ENCODE data around the gene METTL23. TPM values are rescaled to one million over a fixed set of nuclear protein-coding genes. Genes with fewer than 3 reads are reported as not detected.
"Not testable (repeated sequence)": the region's sequence is repeated elsewhere in the genome, so short reads cannot be mapped to it uniquely, and the experiment has no call there.

Gene METTL23
- total RNA-seq, 2 experiments from 2014 or later: 30.7 to 30.9 TPM

DNA sequence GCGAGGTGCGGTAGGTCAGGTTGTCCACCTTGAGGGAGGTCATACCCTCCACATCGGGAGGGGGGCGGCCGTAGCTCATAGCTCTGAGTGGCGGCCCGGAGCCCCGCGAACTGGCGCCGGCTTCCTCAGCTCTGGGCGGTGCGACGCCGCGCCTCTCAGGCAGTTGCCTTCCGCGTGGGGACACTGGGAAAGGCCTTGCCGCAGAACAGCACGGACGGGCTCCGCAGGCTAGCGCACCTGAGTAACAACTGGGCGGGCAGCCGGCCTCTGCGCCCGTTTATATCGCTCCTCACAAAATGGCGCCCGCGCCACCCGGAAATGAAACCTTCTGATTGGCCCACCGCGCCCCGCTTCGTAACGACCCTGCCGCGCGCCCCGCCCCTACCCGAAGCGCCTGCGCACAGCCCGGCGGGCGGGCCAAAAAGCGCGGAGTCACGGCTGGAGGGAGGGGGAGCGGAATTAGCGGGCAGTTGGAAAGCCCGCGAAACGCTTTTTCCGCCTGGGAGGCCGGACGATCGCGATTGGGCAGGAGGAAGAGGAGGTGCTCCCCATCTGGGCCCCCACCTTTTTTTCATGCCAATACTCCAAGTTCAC is 10.5 kb downstream of the METTL23 start, which contains the start of gene SRSF2:
Gene SRSF2 (minus strand): TSS at position 250 of the 594 bp plus-strand sequence. CDS start 171 bp downstream, at position 79.
- intact Hi-C loops (cut with micrococcal nuclease): no loop called here
- peak; percentile 81 for ATAC-seq
- H3K27ac Mint-ChIP-seq: peak within 1 kb of the TSS; percentile 99
- peak within 1 kb of the TSS; percentile 86 for H3K4me3 Mint-ChIP-seq
- H3K27me3 Mint-ChIP-seq: no peaks in the 10 kb centered on the region
- ChIA-PET CTCF (interaction anchor here (3.1 to 5.9 kb wide), 2 partner anchors 22 to 23 kb away, joined by 13 to 31 read pairs; no protein-coding TSS in a partner anchor), POLR2A (interaction anchor here (0.8 to 8.8 kb wide), 13 partner anchors 10 to 212 kb away, joined by 3 to 184 read pairs (median 6); partner anchors contain the start of genes JMJD6, METTL23 and MXRA7)
- peak; percentile 98 for DNase-seq
- peaks cover 34% of the 10 kb centered on the region for H3K4me1 Mint-ChIP-seq (ENCODE audit: low read depth)
- no peaks in the 10 kb centered on the region for H3K9me3 Mint-ChIP-seq
- TF ChIP-seq, protein P1, sequence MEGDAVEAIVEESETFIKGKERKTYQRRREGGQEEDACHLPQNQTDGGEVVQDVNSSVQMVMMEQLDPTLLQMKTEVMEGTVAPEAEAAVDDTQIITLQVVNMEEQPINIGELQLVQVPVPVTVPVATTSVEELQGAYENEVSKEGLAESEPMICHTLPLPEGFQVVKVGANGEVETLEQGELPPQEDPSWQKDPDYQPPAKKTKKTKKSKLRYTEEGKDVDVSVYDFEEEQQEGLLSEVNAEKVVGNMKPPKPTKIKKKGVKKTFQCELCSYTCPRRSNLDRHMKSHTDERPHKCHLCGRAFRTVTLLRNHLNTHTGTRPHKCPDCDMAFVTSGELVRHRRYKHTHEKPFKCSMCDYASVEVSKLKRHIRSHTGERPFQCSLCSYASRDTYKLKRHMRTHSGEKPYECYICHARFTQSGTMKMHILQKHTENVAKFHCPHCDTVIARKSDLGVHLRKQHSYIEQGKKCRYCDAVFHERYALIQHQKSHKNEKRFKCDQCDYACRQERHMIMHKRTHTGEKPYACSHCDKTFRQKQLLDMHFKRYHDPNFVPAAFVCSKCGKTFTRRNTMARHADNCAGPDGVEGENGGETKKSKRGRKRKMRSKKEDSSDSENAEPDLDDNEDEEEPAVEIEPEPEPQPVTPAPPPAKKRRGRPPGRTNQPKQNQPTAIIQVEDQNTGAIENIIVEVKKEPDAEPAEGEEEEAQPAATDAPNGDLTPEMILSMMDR (IDR thresholded peaks at IDR 0.05): no peak
- peaks cover 49% of the 10 kb centered on the region for H3K36me3 Mint-ChIP-seq (ENCODE audit: low read depth)

DNA sequence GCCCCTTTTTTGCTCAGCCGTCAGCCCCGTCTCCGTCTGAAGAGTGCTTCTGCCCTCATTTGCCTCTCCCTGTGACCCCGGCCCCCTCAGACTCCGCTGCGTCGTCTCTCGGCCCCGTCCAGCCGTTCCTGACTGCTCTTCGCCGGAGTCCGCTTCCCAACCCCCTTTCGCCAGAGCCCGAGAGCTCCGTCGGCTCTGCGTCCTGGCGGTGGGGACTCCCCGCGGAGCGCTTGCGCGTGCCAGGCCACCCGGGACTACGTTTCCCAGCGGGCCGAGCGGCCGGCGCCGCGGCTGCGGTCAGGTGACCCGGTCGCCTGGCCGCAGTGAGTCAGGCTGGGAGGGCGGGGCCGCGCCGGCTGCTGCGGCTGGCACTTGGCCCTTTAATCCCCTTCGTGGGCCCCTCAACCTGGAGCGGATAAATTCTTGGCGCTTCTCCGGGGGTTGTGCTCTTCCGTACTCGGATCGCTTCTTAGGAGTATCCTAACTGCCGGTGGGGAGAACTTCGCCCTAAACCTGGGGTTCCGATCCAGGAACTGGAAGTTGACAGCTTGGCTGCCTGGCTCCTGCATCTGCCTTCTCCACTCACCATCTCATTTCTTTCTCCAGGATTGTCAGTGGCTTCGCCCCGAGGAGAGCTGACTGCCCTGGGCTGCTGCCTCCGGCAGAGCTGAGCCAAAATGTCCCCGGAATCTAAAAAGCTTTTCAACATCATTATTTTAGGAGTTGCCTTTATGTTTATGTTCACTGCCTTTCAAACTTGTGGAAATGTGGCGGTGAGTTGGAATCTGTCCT is 11.2 kb downstream of the METTL23 start, which contains the start of gene MFSD11:
Gene MFSD11 (plus strand): TSS at position 444 of the 792 bp plus-strand sequence. CDS start 234 bp downstream, at position 678.
- Mint-ChIP-seq H3K36me3 (ENCODE audit: low read depth) (peaks cover 48% of the 10 kb centered on the region), H3K27ac (peak within 1 kb of the TSS; percentile 99), H3K4me3 (peak within 1 kb of the TSS; percentile 86), H3K27me3 (no peaks in the 10 kb centered on the region), H3K9me3 (no peaks in the 10 kb centered on the region), H3K4me1 (ENCODE audit: low read depth) (peaks cover 33% of the 10 kb centered on the region)
- intact Hi-C loops (cut with micrococcal nuclease): no loop called here
- peak; percentile 93 for DNase-seq
- TF ChIP-seq, protein P1 (IDR thresholded peaks at IDR 0.05): no peak
- POLR2A ChIA-PET: interaction anchor here (0.5 to 8.8 kb wide), 12 partner anchors 8 to 470 kb away, joined by 3 to 184 read pairs (median 5); partner anchors contain the start of genes JMJD6, METTL23 and MXRA7
- CTCF ChIA-PET: interaction anchor here (3.1 kb wide), 1 partner anchor 23 kb away, joined by 13 read pairs; no protein-coding TSS in a partner anchor
- ATAC-seq: peak; percentile 60

DNA sequence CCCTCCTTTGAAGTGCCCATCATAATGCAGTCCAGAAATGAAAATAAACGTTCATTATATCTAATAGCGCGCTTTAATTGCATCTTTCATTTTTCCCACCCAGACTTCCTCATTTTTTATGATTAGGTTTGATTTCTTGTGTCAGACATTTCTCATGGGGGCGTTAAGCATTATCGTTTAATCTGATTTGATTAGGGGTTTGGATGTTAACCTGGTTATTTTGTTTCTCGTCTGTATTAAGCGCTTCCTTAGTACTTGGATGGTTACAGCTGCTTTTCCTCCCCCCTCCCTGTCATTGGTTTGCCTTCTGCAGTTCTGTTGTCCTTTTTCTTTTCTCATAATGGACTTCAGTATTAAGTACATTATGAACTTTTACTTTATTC is 11.8 kb downstream of the METTL23 start:
- DNase-seq: no peak
- H3K9me3 Mint-ChIP-seq: no peaks in the 10 kb centered on the region
- H3K36me3 Mint-ChIP-seq (ENCODE audit: low read depth): peaks cover 42% of the 10 kb centered on the region
- intact Hi-C loops (cut with micrococcal nuclease): no loop called here
- no peaks in the 10 kb centered on the region for H3K27me3 Mint-ChIP-seq
- ChIA-PET POLR2A (interaction anchor here (0.9 to 8.8 kb wide), 10 partner anchors 8 to 180 kb away, joined by 3 to 184 read pairs (median 5); partner anchors contain the start of genes JMJD6, METTL23 and MXRA7), CTCF (interaction anchor here (3.1 kb wide), 1 partner anchor 24 kb away, joined by 13 read pairs; no protein-coding TSS in a partner anchor)
- peak overlapping the region; percentile 86 for H3K4me3 Mint-ChIP-seq
- H3K27ac Mint-ChIP-seq: peak overlapping the region; percentile 99
- peaks cover 29% of the 10 kb centered on the region for H3K4me1 Mint-ChIP-seq (ENCODE audit: low read depth)
- no peak for ATAC-seq
- TF ChIP-seq, protein P1 (IDR thresholded peaks at IDR 0.05): no peak

DNA sequence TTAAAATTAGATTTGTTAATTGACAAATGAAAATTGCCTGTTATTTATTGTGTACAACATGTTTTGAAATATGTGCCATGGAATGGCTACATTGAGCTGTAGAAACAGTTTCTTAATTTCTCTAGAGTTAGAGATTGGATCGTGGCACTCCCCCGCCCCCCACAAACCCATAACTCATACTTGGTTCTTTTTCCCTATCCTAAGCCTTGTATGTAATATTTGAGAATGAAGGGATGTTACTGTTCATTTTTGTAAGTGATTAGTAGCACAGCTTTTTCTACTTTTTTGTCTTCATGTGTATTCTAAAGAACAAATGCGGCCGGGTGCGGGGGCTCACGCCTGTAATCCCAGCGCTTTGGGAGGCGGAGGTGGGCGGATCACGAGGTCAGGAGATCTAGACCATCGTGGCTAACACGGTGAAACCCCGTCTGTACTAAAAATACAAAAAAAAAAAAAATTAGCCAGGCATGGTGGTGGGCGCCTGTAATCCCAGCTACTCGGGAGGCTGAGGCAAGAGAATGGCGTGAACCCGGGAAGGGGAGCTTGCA is 13.0 kb downstream of the METTL23 start:
- Mint-ChIP-seq H3K36me3 (ENCODE audit: low read depth) (peaks cover 30% of the 10 kb centered on the region), H3K4me1 (ENCODE audit: low read depth) (peaks cover 20% of the 10 kb centered on the region)
- H3K27ac Mint-ChIP-seq; H3K27me3 Mint-ChIP-seq; ATAC-seq; H3K9me3 Mint-ChIP-seq; intact Hi-C loops (cut with micrococcal nuclease); H3K4me3 Mint-ChIP-seq; DNase-seq: not testable (repeated sequence)
- POLR2A ChIA-PET: interaction anchor here (0.9 to 8.6 kb wide), 4 partner anchors 13 to 181 kb away, joined by 3 to 184 read pairs (median 22); partner anchors contain the start of genes JMJD6 and METTL23
- CTCF ChIA-PET: interaction anchor here (1.0 to 3.1 kb wide), 3 partner anchors 12 to 115 kb away, joined by 3 to 13 read pairs (median 4); no protein-coding TSS in a partner anchor
